ENCODE measurements around the gene MAP2K3.
"Not testable (repeated sequence)": the region's sequence is repeated elsewhere in the genome, so short reads cannot be mapped to it uniquely, and the experiment has no call there.

- TF ChIP-seq, protein P1, sequence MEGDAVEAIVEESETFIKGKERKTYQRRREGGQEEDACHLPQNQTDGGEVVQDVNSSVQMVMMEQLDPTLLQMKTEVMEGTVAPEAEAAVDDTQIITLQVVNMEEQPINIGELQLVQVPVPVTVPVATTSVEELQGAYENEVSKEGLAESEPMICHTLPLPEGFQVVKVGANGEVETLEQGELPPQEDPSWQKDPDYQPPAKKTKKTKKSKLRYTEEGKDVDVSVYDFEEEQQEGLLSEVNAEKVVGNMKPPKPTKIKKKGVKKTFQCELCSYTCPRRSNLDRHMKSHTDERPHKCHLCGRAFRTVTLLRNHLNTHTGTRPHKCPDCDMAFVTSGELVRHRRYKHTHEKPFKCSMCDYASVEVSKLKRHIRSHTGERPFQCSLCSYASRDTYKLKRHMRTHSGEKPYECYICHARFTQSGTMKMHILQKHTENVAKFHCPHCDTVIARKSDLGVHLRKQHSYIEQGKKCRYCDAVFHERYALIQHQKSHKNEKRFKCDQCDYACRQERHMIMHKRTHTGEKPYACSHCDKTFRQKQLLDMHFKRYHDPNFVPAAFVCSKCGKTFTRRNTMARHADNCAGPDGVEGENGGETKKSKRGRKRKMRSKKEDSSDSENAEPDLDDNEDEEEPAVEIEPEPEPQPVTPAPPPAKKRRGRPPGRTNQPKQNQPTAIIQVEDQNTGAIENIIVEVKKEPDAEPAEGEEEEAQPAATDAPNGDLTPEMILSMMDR (optimal IDR thresholded peaks at IDR 0.05 in 1 of 3, IDR thresholded peaks at IDR 0.05 in 1 of 3, conservative IDR thresholded peaks at IDR 0.05 in 1 of 3; ENCODE audit: extremely low read depth in 1 of 3, insufficient read depth in 2 of 3, low read length in 3 of 3): not testable (repeated sequence)
- TF ChIP-seq EZH2 (IDR thresholded peaks at IDR 0.05; ENCODE audit: low read length): not testable (repeated sequence)
Observed at GRCh38 chr17:21337981-21338625, 53.6 kb downstream of the MAP2K3 start.
